Omental fat pad (tissue), 4 donors: ENCODE measurements around the gene CTIF. TPM values are rescaled to one million over a fixed set of nuclear protein-coding genes. Genes with fewer than 3 reads are reported as not detected.
"Not testable (repeated sequence)": the region's sequence is repeated elsewhere in the genome, so short reads cannot be mapped to it uniquely, and the experiment has no call there.

Experiments used
- ATAC-seq: fragments of 150-250 bp; one replicate; pipeline ENCODE4 v1.9.1; 2016; ENCODE audit warnings: mild to moderate bottlenecking, moderate library complexity; ENCODE audit not compliant: low FRiP score
- DNase-seq: peaks from one replicate; pipeline ENCODE4 v3.0.0-alpha.2; 2019; ENCODE audit warnings: low spot score
- total RNA-seq, 4 donors: library from RNA; depleted of rRNA; stranded (reverse); fragments of >200 nt; gene quantifications; one replicate each; pipeline ENCODE4 v1.1.0, GENCODE V29; 2016
- TF ChIP-seq, protein P1 (sequence below), 3 donors: fragments of 450-650 bp; IDR thresholded peaks; one replicate each; pipeline ENCODE4 v1.5.1; 2016 to 2017; ENCODE audit warnings: antibody characterized with exemption in 3 of 3, mild to moderate bottlenecking in 3 of 3, moderate library complexity in 2 of 3

CTIF gene
- total RNA-seq, 4 donors from 2014 or later: 57.5 to 94.0 (median 72.4) TPM

DNA sequence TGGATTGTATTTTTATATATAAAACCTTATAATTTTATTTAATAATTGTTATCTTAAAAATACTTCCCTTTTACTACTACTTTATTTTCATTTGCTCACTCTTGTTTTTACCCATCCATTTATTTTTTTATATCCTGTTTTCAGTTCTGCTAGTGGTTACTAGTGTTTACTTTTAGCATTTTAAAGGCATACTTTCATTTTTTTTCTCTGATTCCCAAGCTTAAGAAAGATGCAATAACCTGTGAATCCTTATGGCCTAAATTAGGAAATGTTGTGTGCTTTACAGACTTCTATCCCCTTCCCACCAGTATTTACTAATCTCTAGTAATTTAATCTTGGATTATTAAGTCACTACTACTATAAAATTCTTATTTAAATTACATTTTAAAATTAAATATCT lies 272.0 kb downstream of the CTIF start:
- no peak for ATAC-seq
- no peak for DNase-seq
- TF ChIP-seq, protein P1, sequence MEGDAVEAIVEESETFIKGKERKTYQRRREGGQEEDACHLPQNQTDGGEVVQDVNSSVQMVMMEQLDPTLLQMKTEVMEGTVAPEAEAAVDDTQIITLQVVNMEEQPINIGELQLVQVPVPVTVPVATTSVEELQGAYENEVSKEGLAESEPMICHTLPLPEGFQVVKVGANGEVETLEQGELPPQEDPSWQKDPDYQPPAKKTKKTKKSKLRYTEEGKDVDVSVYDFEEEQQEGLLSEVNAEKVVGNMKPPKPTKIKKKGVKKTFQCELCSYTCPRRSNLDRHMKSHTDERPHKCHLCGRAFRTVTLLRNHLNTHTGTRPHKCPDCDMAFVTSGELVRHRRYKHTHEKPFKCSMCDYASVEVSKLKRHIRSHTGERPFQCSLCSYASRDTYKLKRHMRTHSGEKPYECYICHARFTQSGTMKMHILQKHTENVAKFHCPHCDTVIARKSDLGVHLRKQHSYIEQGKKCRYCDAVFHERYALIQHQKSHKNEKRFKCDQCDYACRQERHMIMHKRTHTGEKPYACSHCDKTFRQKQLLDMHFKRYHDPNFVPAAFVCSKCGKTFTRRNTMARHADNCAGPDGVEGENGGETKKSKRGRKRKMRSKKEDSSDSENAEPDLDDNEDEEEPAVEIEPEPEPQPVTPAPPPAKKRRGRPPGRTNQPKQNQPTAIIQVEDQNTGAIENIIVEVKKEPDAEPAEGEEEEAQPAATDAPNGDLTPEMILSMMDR (IDR thresholded peaks at IDR 0.05): no peak

DNA sequence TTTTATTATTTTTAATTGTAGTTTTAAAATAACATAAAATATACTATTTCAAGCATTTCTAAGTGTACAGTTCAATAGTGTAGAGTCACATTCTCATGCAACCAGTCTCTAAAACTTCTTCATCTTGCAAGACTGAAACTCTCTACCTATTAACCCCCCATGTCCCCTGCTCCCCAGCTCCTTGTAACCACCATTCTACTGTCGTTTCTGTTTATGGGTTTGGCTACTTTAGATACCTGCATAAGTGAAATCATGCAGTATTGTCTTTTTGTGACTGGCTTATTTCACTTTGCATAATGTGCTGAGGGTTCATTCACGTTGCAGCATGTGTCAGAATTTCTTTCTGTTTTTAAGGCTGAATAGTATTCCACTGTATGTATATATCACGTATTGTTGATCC lies 272.6 kb downstream of the CTIF start:
- TF ChIP-seq, protein P1 (IDR thresholded peaks at IDR 0.05): no peak
- ATAC-seq (no peak), DNase-seq (no peak)

DNA sequence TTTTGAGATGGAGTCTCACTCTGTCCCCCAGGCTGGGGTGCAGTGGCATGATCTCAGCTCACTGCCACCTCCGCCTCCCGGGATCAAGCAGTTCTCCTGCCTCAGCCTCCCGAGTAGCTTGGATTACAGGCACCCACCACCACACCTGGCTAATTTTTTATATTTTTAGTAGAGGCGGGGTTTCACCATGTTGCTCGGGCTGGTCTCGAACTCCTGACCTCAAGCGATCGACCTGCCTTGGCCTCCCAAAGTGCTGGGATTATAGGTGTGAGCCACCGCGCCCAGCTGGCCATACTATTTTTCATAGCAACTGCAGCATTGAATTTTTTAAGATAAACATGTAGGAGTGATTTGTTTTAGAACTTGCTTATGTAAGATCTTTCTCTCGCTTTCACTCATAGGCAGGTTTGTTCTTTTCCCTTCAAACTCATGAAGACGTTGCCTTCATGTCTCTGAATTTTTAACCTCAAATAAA lies 273.2 kb downstream of the CTIF start:
- ATAC-seq: not testable (repeated sequence)
- peak; percentile 16 for DNase-seq

DNA sequence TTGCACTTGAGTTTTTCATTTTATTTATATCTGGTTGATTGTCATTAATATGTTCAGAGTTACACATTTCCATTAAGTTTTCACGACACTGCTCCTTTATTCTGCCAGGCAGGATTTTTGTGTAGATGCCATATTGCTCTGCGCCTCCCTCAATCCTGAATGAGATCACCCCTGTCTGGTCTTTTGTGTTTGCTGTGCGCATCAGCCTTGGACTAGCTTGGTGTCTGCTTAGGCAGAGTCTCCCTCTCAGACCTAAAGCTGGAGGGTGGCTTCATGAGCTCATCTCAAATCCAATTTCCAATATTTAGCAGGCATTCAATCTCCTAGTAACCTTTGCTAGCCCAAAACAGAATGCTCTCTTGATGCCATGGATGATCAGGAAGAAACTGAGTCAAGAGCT lies 274.5 kb downstream of the CTIF start:
- no peak for ATAC-seq

DNA sequence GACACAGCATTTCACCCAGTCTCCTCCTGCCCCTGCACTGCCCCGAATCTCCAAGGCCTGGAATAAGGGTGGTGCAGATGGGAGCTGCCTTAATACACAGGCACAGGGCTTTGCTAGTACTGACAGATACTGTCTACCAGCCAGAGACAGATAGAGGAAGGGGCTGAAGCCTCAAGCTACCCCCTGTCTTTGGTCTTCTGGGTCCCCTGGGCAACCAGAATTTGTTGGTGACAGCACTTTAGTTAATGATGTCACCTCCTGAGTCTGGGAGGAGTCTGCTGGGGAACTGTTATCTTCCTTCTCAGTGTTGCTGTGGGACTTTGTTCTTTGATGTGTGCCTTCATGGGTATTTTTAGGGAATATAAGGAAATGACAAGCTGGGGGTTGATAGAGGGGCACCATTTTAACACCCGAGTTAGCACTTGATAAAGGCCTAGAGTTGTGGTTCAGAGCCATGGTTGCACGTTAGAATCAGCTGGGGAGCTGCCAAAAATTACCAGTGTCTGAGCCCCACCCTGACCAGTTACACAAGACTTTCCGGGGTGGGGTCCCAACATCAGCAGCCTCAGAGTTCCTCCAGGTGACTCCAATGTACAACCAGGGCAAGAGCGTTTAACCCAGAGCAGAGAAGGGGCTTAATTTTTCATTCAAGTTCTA lies 275.1 kb downstream of the CTIF start:
- ATAC-seq (no peak), DNase-seq (peak; percentile 17)
- TF ChIP-seq, protein P1 (IDR thresholded peaks at IDR 0.05): no peak

More for the DNA sequence above, 274.5 kb downstream of the CTIF start:
- TF ChIP-seq, protein P1 (IDR thresholded peaks at IDR 0.05): no peak
- no peak for DNase-seq

DNA sequence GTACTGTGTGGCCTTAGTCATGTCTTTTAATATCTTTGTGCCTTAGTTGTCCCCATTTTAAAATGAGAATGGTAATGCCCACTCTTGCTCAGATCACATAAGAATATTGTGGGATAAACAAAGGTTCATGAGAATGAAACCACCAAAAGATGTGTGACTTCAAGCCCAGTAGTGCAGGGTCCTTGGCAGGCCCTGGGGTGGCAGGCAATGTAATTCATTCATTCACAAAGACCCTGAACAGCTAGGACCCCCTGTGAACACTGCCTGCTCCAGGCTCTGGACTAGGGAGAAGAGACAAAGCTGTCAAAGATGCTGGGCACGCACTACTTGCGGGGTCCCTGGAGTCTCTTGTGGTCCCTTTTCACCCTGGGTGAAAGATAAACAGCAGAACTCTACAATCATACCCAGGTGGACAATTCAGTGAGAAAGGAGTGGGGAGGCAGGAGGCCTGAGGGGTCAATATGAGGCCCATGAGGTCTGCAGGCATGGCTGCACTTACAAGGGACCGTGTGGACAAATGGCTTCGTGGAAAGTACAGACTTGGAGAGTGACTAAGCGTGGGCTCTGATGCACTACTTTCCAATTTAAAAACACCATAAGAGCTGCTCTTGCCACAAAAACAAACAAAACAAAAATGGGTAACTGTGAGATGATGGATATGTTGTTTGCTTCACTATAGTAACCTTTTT lies 275.8 kb downstream of the CTIF start:
- TF ChIP-seq, protein P1 (IDR thresholded peaks at IDR 0.05): no peak
- DNase-seq (peak; percentile 8), ATAC-seq (no peak)

DNA sequence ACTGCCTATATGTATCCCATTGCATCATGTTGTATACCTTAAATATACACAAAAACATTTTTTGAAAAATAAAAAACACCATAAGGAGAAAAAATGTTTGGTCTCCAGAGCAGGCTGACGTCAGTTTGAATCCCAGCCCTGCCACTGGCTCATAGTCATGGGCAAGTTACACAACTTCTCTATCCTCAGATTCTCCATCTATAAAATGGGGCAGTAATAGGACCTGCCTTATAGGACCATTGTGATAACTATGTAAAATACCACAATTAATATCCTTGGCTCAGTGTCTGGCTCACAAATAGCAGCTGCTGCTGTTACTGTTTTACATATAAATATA lies 276.3 kb downstream of the CTIF start:
- DNase-seq (no peak), ATAC-seq (no peak)
- TF ChIP-seq, protein P1 (IDR thresholded peaks at IDR 0.05): no peak
